Measurements from ENCODE around the gene TRIM62. TPM values are rescaled to one million over a fixed set of nuclear protein-coding genes. Genes with fewer than 3 reads are reported as not detected.

TRIM62 gene
- total RNA-seq, 1 experiment from 2014 or later: 9.9 TPM

GRCh38 chr1:33119532-33120217 is 62.2 kb downstream of the TRIM62 start:
- H3K79me2 ChIP-seq (ENCODE audit: low read depth): no peaks in the 10 kb centered on the region
- no peak overlapping the region for H3K4me3 ChIP-seq
- intact Hi-C loops (cut with micrococcal nuclease; ENCODE audit: unreplicated experiment): no loop called here
- H3K4me1 ChIP-seq (replicated peaks; ENCODE audit: insufficient read depth): no peaks in the 10 kb centered on the region
- no peak for DNase-seq
- BruUV-seq (replicated peaks): no TSS peak
- ChIA-PET CTCF (no interaction called here), POLR2A (ENCODE audit: unreplicated experiment) (no interaction called here)
- H3K9me3 ChIP-seq (ENCODE audit: insufficient read depth, low read depth): no peaks in the 10 kb centered on the region
- H3K36me3 ChIP-seq (ENCODE audit: low read depth): no peaks in the 10 kb centered on the region
- H3K4me2 ChIP-seq: no peak overlapping the region
- no peaks in the 10 kb centered on the region for H3K9me2 ChIP-seq (ENCODE audit: insufficient read depth)
- H4K20me1 ChIP-seq (ENCODE audit: insufficient read depth): no peaks in the 10 kb centered on the region
- peaks cover 2% of the 10 kb centered on the region; the same call in 1 of the 2 replicates for H3F3A ChIP-seq (ENCODE audit: insufficient read depth, low read depth)
- H3K27me3 ChIP-seq (ENCODE audit: insufficient read depth, low read depth): no peaks in the 10 kb centered on the region
- H3K27ac ChIP-seq: no peak overlapping the region
- TF ChIP-seq EZH2 (IDR thresholded peaks at IDR 0.05; ENCODE audit: low read depth) (no peak), CTCF (conservative IDR thresholded peaks at IDR 0.05) (no peak)
- H2AFZ ChIP-seq: no peak overlapping the region

- Histone ChIP-seq H3K9me2 (ENCODE audit: insufficient read depth) (no peaks in the 10 kb centered on the region), H3K4me1 (replicated peaks; ENCODE audit: insufficient read depth) (no peaks in the 10 kb centered on the region), H3K79me2 (ENCODE audit: low read depth) (no peaks in the 10 kb centered on the region), H3K27me3 (ENCODE audit: insufficient read depth, low read depth) (no peaks in the 10 kb centered on the region), H3K36me3 (ENCODE audit: low read depth) (no peaks in the 10 kb centered on the region), H3K4me3 (no peak overlapping the region), H4K20me1 (ENCODE audit: insufficient read depth) (no peaks in the 10 kb centered on the region), H3F3A (ENCODE audit: insufficient read depth, low read depth) (no peaks in the 10 kb centered on the region; the same call in 1 of the 2 replicates), H3K4me2 (no peak overlapping the region), H3K9me3 (ENCODE audit: insufficient read depth, low read depth) (no peaks in the 10 kb centered on the region), H3K27ac (no peak overlapping the region), H2AFZ (no peak overlapping the region)
- intact Hi-C loops (cut with micrococcal nuclease; ENCODE audit: unreplicated experiment): no loop called here
- POLR2A ChIA-PET (ENCODE audit: unreplicated experiment): no interaction called here
- CTCF ChIA-PET: no interaction called here
- no TSS peak for BruUV-seq (replicated peaks)
- DNase-seq: no peak
- TF ChIP-seq CTCF (conservative IDR thresholded peaks at IDR 0.05) (no peak), EZH2 (IDR thresholded peaks at IDR 0.05; ENCODE audit: low read depth) (no peak)
These were observed 62.8 kb downstream of the TRIM62 start for GRCh38 chr1:33119050-33119449.

GRCh38 chr1:33118274-33118673 is 63.6 kb downstream of the TRIM62 start:
- Histone ChIP-seq H3K27me3 (ENCODE audit: insufficient read depth, low read depth) (no peaks in the 10 kb centered on the region), H2AFZ (no peak overlapping the region), H3K9me3 (ENCODE audit: insufficient read depth, low read depth) (no peaks in the 10 kb centered on the region), H3K36me3 (ENCODE audit: low read depth) (no peaks in the 10 kb centered on the region), H3K27ac (no peak overlapping the region), H3K4me1 (replicated peaks; ENCODE audit: insufficient read depth) (no peaks in the 10 kb centered on the region), H3K9me2 (ENCODE audit: insufficient read depth) (no peaks in the 10 kb centered on the region), H3K4me2 (no peak overlapping the region), H3K79me2 (ENCODE audit: low read depth) (no peaks in the 10 kb centered on the region), H3F3A (ENCODE audit: insufficient read depth, low read depth) (no peaks in the 10 kb centered on the region; the same call in 1 of the 2 replicates), H4K20me1 (ENCODE audit: insufficient read depth) (no peaks in the 10 kb centered on the region), H3K4me3 (no peak overlapping the region)
- ChIA-PET POLR2A (ENCODE audit: unreplicated experiment) (no interaction called here), CTCF (no interaction called here)
- no peak for DNase-seq
- TF ChIP-seq CTCF (conservative IDR thresholded peaks at IDR 0.05) (no peak), EZH2 (IDR thresholded peaks at IDR 0.05; ENCODE audit: low read depth) (no peak)
- BruUV-seq (replicated peaks): no TSS peak
- intact Hi-C loops (cut with micrococcal nuclease; ENCODE audit: unreplicated experiment): no loop called here

Data from PC-9 (cell line).